HEK293 (cell line): ENCODE data around the gene PTPN5.

Experiments
- CTCF ChIA-PET: fragments of 350-600 bp; formaldehyde crosslinking; extraction: SDS; loops from one replicate; lab custom pipeline; 2021; ENCODE audit warnings: antibody characterized with exemption; lab: Yijun Ruan, JAX
- POLR2A ChIA-PET: fragments of 300-600 bp; formaldehyde crosslinking; extraction: SDS; loops from one replicate; lab custom pipeline; 2020; ENCODE audit warnings: antibody characterized with exemption, inconsistent platforms; lab: Yijun Ruan, JAX
- H3K27ac ChIP-seq: fragments of 200-500 bp; sonication (Bioruptor generic); 2 replicates; pipeline ENCODE4 v1.5.1; 2014; ENCODE audit warnings: low read depth, low read length, control low read depth, inconsistent platforms; ENCODE audit errors: extremely low read depth
- H3K36me3 ChIP-seq, 2 experiments: fragments of 200-500 bp in 1 of 2; sonication (Bioruptor generic) in 1 of 2; 1 replicate in 1 of 2; 2 replicates in 1 of 2; pipeline ENCODE4 v1.5.1; 2014 to 2017; ENCODE audit warnings: inconsistent platforms in 2 of 2, low read length in 2 of 2; ENCODE audit not compliant: control insufficient read depth in 2 of 2, insufficient read depth in 1 of 2
- H3K4me1 ChIP-seq: fragments of 200-500 bp; sonication (Bioruptor generic); 2 replicates; pipeline ENCODE4 v1.5.1; 2014; ENCODE audit warnings: mild to moderate bottlenecking, low read length, inconsistent platforms; ENCODE audit not compliant: control insufficient read depth, insufficient read depth
- H3K4me3 ChIP-seq: 2 replicates; pipeline ENCODE4 v1.5.1; 2011; ENCODE audit warnings: low read depth, mild to moderate bottlenecking, control low read depth, low read length, moderate library complexity
- H3K9me3 ChIP-seq: fragments of 200-500 bp; sonication (Bioruptor generic); 2 replicates; pipeline ENCODE4 v1.5.1; 2014; ENCODE audit warnings: low read depth, low read length, inconsistent platforms; ENCODE audit not compliant: control insufficient read depth, insufficient read depth
- HOXA7 ChIP-seq: sonication (generic); formaldehyde crosslinking; IDR thresholded peaks from 2 replicates; pipeline ENCODE4 v1.8.1; 2022; ENCODE audit warnings: missing genetic modification reagents, borderline replicate concordance
- TRIM28 ChIP-seq: IDR thresholded peaks from 2 replicates; pipeline ENCODE4 v1.6.1; 2011; ENCODE audit warnings: low read length, control low read depth, borderline replicate concordance
- ZBTB8A ChIP-seq: fragments of 450-650 bp; formaldehyde crosslinking; IDR thresholded peaks from 2 replicates; pipeline ENCODE4 v1.5.1; 2016; ENCODE audit warnings: missing biosample characterization, missing genetic modification characterization
- ZFP69B ChIP-seq: fragments of 450-650 bp; formaldehyde crosslinking; IDR thresholded peaks from 2 replicates; pipeline ENCODE4 v1.5.1; 2016; ENCODE audit warnings: missing biosample characterization, missing genetic modification characterization
- ZIC2 ChIP-seq: fragments of 450-650 bp; formaldehyde crosslinking; IDR thresholded peaks from 2 replicates; pipeline ENCODE4 v1.5.1; 2016; ENCODE audit warnings: missing biosample characterization, missing genetic modification characterization
- ZNF112 ChIP-seq: fragments of 450-650 bp; formaldehyde crosslinking; IDR thresholded peaks from 2 replicates; pipeline ENCODE4 v1.5.0; 2017; ENCODE audit warnings: missing biosample characterization, missing genetic modification characterization
- ZNF121 ChIP-seq: fragments of 450-650 bp; formaldehyde crosslinking; IDR thresholded peaks from 2 replicates; pipeline ENCODE4 v1.5.1; 2016; ENCODE audit warnings: missing biosample characterization, missing genetic modification characterization
- ZNF24 ChIP-seq: fragments of 450-650 bp; formaldehyde crosslinking; IDR thresholded peaks from 2 replicates; pipeline ENCODE4 v1.5.1; 2016; ENCODE audit warnings: missing biosample characterization, missing genetic modification characterization
- ZNF433 ChIP-seq: fragments of 450-650 bp; formaldehyde crosslinking; IDR thresholded peaks from 2 replicates; pipeline ENCODE4 v1.5.1; 2016; ENCODE audit warnings: missing biosample characterization, missing genetic modification characterization, low read depth
- ZNF544 ChIP-seq: fragments of 450-650 bp; formaldehyde crosslinking; IDR thresholded peaks from 2 replicates; pipeline ENCODE4 v1.5.0; 2017; ENCODE audit warnings: missing biosample characterization, missing genetic modification characterization
- ZNF555 ChIP-seq: fragments of 450-650 bp; formaldehyde crosslinking; conservative IDR thresholded peaks from 2 replicates; pipeline ENCODE4 v1.5.1; 2017; ENCODE audit warnings: missing biosample characterization, mild to moderate bottlenecking, missing genetic modification characterization, inconsistent platforms
- ZNF560 ChIP-seq: fragments of 450-650 bp; formaldehyde crosslinking; IDR thresholded peaks from 2 replicates; pipeline ENCODE4 v1.5.1; 2017; ENCODE audit warnings: missing biosample characterization, missing genetic modification characterization, borderline replicate concordance
- ZNF623 ChIP-seq: fragments of 450-650 bp; formaldehyde crosslinking; IDR thresholded peaks from 2 replicates; pipeline ENCODE4 v1.5.1; 2016; ENCODE audit warnings: missing biosample characterization, missing genetic modification characterization
- ZSCAN16 ChIP-seq: fragments of 450-650 bp; formaldehyde crosslinking; IDR thresholded peaks from 2 replicates; pipeline ENCODE4 v1.5.1; 2016; ENCODE audit warnings: missing biosample characterization, missing genetic modification characterization
- ZSCAN23 ChIP-seq: fragments of 450-650 bp; formaldehyde crosslinking; IDR thresholded peaks from 2 replicates; pipeline ENCODE4 v1.5.1; 2016; ENCODE audit warnings: missing biosample characterization, missing genetic modification characterization
- TF ChIP-seq, protein P1 (sequence below): fragments of 450-650 bp; formaldehyde crosslinking; IDR thresholded peaks from 2 replicates; pipeline ENCODE4 v1.5.1; 2016; ENCODE audit warnings: missing biosample characterization, missing genetic modification characterization
- TF ChIP-seq, protein P2 (sequence below): fragments of 450-650 bp; formaldehyde crosslinking; IDR thresholded peaks from 2 replicates; pipeline ENCODE4 v1.5.1; 2016; ENCODE audit warnings: missing biosample characterization, missing genetic modification characterization, borderline replicate concordance
- TF ChIP-seq, protein P3 (sequence below): fragments of 450-650 bp; formaldehyde crosslinking; IDR thresholded peaks from 2 replicates; pipeline ENCODE4 v1.5.1; 2016; ENCODE audit warnings: missing biosample characterization, missing genetic modification characterization
- TF ChIP-seq, protein P4 (sequence below): sonication (generic); formaldehyde crosslinking; IDR thresholded peaks from 2 replicates; pipeline ENCODE4 v1.8.1; 2022; ENCODE audit warnings: mild to moderate bottlenecking, moderate library complexity, missing genetic modification reagents

The PTPN5 gene

DNA sequence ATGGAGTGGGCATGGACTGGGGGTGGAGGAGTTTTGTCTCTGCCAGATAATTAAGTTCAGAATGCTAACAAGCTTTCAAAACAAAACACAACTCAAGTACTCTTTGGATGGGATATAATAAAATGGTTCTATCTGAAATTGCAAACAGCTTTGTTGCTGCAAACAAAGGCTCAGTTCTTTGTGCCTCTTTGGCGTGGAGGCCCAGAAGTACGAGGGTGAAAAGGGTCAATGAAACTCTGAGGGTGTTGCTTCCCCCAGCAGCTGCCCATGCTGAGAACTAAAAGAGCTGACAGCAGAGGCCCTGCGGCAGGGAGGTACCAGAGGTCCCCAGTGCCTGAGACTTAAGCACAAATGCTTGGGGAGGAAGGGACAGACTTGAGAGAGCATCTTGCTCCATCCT lies 39.1 kb downstream of the PTPN5 start:
- ChIA-PET CTCF (no interaction called here), POLR2A (no interaction called here)
- TF ChIP-seq, protein P1, sequence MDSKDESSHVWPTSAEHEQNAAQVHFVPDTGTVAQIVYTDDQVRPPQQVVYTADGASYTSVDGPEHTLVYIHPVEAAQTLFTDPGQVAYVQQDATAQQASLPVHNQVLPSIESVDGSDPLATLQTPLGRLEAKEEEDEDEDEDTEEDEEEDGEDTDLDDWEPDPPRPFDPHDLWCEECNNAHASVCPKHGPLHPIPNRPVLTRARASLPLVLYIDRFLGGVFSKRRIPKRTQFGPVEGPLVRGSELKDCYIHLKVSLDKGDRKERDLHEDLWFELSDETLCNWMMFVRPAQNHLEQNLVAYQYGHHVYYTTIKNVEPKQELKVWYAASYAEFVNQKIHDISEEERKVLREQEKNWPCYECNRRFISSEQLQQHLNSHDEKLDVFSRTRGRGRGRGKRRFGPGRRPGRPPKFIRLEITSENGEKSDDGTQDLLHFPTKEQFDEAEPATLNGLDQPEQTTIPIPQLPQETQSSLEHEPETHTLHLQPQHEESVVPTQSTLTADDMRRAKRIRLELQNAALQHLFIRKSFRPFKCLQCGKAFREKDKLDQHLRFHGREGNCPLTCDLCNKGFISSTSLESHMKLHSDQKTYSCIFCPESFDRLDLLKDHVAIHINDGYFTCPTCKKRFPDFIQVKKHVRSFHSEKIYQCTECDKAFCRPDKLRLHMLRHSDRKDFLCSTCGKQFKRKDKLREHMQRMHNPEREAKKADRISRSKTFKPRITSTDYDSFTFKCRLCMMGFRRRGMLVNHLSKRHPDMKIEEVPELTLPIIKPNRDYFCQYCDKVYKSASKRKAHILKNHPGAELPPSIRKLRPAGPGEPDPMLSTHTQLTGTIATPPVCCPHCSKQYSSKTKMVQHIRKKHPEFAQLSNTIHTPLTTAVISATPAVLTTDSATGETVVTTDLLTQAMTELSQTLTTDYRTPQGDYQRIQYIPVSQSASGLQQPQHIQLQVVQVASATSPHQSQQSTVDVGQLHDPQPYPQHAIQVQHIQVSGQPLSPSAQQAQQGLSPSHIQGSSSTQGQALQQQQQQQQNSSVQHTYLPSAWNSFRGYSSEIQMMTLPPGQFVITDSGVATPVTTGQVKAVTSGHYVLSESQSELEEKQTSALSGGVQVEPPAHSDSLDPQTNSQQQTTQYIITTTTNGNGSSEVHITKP (tag by site-specific recombination) = no peak
- TF ChIP-seq, protein P2, sequence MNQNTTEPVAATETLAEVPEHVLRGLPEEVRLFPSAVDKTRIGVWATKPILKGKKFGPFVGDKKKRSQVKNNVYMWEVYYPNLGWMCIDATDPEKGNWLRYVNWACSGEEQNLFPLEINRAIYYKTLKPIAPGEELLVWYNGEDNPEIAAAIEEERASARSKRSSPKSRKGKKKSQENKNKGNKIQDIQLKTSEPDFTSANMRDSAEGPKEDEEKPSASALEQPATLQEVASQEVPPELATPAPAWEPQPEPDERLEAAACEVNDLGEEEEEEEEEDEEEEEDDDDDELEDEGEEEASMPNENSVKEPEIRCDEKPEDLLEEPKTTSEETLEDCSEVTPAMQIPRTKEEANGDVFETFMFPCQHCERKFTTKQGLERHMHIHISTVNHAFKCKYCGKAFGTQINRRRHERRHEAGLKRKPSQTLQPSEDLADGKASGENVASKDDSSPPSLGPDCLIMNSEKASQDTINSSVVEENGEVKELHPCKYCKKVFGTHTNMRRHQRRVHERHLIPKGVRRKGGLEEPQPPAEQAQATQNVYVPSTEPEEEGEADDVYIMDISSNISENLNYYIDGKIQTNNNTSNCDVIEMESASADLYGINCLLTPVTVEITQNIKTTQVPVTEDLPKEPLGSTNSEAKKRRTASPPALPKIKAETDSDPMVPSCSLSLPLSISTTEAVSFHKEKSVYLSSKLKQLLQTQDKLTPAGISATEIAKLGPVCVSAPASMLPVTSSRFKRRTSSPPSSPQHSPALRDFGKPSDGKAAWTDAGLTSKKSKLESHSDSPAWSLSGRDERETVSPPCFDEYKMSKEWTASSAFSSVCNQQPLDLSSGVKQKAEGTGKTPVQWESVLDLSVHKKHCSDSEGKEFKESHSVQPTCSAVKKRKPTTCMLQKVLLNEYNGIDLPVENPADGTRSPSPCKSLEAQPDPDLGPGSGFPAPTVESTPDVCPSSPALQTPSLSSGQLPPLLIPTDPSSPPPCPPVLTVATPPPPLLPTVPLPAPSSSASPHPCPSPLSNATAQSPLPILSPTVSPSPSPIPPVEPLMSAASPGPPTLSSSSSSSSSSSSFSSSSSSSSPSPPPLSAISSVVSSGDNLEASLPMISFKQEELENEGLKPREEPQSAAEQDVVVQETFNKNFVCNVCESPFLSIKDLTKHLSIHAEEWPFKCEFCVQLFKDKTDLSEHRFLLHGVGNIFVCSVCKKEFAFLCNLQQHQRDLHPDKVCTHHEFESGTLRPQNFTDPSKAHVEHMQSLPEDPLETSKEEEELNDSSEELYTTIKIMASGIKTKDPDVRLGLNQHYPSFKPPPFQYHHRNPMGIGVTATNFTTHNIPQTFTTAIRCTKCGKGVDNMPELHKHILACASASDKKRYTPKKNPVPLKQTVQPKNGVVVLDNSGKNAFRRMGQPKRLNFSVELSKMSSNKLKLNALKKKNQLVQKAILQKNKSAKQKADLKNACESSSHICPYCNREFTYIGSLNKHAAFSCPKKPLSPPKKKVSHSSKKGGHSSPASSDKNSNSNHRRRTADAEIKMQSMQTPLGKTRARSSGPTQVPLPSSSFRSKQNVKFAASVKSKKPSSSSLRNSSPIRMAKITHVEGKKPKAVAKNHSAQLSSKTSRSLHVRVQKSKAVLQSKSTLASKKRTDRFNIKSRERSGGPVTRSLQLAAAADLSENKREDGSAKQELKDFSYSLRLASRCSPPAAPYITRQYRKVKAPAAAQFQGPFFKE (tag by site-specific recombination) = no peak
- TF ChIP-seq HOXA7 (CRISPR knock-in tag) = no peak
- TF ChIP-seq ZNF555 (tag by site-specific recombination) = no peak
- TF ChIP-seq ZNF560 (tag by site-specific recombination) = no peak
- no peak for TF ChIP-seq ZNF24 (tag by site-specific recombination)
- no peak for TF ChIP-seq ZFP69B
- TF ChIP-seq ZSCAN23 (tag by site-specific recombination) = no peak
- TF ChIP-seq ZNF544 = no peak
- TF ChIP-seq ZNF112 = no peak
- no peak for TF ChIP-seq ZNF623
- no peak for TF ChIP-seq ZIC2
- TF ChIP-seq ZBTB8A (tag by site-specific recombination) = no peak
- TF ChIP-seq ZNF121 (tag by site-specific recombination) = no peak
- TF ChIP-seq TRIM28 = no peak
- H3K4me1 ChIP-seq = no peaks in the 10 kb centered on the region
- no peaks in the 10 kb centered on the region for H3K36me3 ChIP-seq
- no peaks in the 10 kb centered on the region for H3K9me3 ChIP-seq
- H3K27ac ChIP-seq = no peak overlapping the region
- H3K4me3 ChIP-seq = no peak overlapping the region

DNA sequence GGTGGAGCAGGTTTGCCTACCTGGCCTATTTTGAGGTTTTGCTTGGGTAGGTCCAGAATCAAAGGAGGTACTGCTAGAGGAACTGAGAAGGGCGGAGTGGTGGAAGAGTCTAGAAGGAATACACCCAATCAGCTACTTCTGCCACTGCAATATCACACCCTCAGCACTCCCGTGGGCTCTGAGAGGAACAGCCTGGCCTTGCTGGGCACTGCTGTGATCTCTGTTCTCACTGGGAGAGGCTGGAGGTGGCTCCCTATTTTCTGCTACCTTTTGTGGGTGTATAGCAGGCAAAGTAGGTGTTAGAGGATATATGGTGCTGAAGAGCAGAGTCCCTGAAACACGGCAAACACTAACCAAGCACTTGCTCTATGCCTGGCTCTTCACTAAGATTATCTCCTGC lies 40.7 kb downstream of the PTPN5 start:
- H3K4me1 ChIP-seq = no peaks in the 10 kb centered on the region
- CTCF ChIA-PET = interaction anchor here (4.3 kb wide), 1 partner anchor 24 kb away, joined by 15 read pairs; no protein-coding TSS in a partner anchor
- no peak overlapping the region for H3K27ac ChIP-seq
- H3K4me3 ChIP-seq = no peak overlapping the region
- TF ChIP-seq, protein P3, sequence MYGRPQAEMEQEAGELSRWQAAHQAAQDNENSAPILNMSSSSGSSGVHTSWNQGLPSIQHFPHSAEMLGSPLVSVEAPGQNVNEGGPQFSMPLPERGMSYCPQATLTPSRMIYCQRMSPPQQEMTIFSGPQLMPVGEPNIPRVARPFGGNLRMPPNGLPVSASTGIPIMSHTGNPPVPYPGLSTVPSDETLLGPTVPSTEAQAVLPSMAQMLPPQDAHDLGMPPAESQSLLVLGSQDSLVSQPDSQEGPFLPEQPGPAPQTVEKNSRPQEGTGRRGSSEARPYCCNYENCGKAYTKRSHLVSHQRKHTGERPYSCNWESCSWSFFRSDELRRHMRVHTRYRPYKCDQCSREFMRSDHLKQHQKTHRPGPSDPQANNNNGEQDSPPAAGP (tag by site-specific recombination) = no peak
- TF ChIP-seq, protein P4, sequence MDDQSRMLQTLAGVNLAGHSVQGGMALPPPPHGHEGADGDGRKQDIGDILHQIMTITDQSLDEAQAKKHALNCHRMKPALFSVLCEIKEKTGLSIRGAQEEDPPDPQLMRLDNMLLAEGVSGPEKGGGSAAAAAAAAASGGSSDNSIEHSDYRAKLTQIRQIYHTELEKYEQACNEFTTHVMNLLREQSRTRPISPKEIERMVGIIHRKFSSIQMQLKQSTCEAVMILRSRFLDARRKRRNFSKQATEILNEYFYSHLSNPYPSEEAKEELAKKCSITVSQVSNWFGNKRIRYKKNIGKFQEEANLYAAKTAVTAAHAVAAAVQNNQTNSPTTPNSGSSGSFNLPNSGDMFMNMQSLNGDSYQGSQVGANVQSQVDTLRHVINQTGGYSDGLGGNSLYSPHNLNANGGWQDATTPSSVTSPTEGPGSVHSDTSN (CRISPR knock-in tag) = no peak
- TF ChIP-seq ZNF433 (no peak), ZSCAN16 (tag by site-specific recombination) (no peak)
- TF ChIP-seq, all 188 proteins: peak for 0
- Histone ChIP-seq H3K9me3 (no peaks in the 10 kb centered on the region), H3K36me3 (no peaks in the 10 kb centered on the region)
- POLR2A ChIA-PET = no interaction called here
